ENCODE data around the gene TIGD4. TPM values are rescaled to one million over a fixed set of nuclear protein-coding genes. Genes with fewer than 3 reads are reported as not detected.

TIGD4 gene
- polyA plus RNA-seq, 1 of the 3 experiments (the other 2 are of a cell fraction), result 0.13 TPM

DNA sequence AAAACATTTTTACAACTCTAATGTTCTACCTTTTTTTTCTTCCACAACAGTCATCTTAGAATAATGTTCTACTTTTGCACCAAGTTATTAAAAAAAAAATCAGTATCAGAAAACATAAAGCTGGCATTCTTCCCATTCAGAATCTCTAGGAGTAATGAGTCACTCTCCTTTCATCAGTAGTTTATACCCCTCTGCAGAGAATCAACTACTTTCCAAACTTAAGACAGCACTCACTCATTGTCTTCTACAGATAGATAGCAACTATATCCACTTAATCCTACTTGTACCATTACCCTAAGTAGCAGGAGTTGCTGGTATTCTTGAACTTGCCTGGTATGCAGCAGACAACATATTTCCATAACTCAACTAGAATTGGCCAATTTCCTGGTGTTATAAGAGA is 3.2 kb downstream of the TIGD4 start:
- no peaks in the 10 kb centered on the region for H3K9me2 ChIP-seq

More for the DNA sequence above, 3.2 kb downstream of the TIGD4 start:
- TF ChIP-seq TCF12 (IDR thresholded peaks at IDR 0.05), result peak; percentile 31; the same call in 1 of the 2 replicates
- no peak for TF ChIP-seq MXI1 (IDR thresholded peaks at IDR 0.05; ENCODE audit: low read depth, low read length)
- peak; percentile 44; the same call in 1 of the 2 replicates for TF ChIP-seq NFIC (IDR thresholded peaks at IDR 0.05; ENCODE audit: borderline replicate concordance)
- TF ChIP-seq MEF2A (IDR thresholded peaks at IDR 0.05; ENCODE audit: borderline replicate concordance, low read depth), result no peak
- TF ChIP-seq CTCF (IDR thresholded peaks at IDR 0.05), result no peak
- TF ChIP-seq GATA2 (CRISPR knock-in tag; IDR thresholded peaks at IDR 0.05), result no peak
- no peak for TF ChIP-seq RFX5 (IDR thresholded peaks at IDR 0.05; ENCODE audit: low read length)
- no peak for TF ChIP-seq TAF1 (IDR thresholded peaks at IDR 0.05; ENCODE audit: borderline replicate concordance, low read depth, low read length)
- no peak for TF ChIP-seq CHD2 (IDR thresholded peaks at IDR 0.05; ENCODE audit: low read length, partially characterized antibody)
- TF ChIP-seq EP300 (IDR thresholded peaks at IDR 0.05; ENCODE audit: borderline replicate concordance in 1 of 2, low read depth in 1 of 2, low read length in 1 of 2), result no peak
- no peak for TF ChIP-seq RAD21 (IDR thresholded peaks at IDR 0.05; ENCODE audit: low read length)
- TF ChIP-seq FOXJ3 (CRISPR knock-in tag; IDR thresholded peaks at IDR 0.05), result no peak
- no peak for TF ChIP-seq SMC3 (IDR thresholded peaks at IDR 0.05; ENCODE audit: low read depth, low read length)
- no peak for TF ChIP-seq EZH2phosphoT487 (IDR thresholded peaks at IDR 0.05; ENCODE audit: borderline replicate concordance, low read depth)
- TF ChIP-seq SIN3A (IDR thresholded peaks at IDR 0.05; ENCODE audit: borderline replicate concordance, low read depth, low read length), result no peak
- TF ChIP-seq NRF1 (IDR thresholded peaks at IDR 0.05; ENCODE audit: low read depth, low read length), result no peak
- no peak for TF ChIP-seq POLR2AphosphoS5 (IDR thresholded peaks at IDR 0.05; ENCODE audit: low read depth, low read length)
- no peak for TF ChIP-seq FOXM1 (IDR thresholded peaks at IDR 0.05; ENCODE audit: low read depth)
- TF ChIP-seq FOSL2 (IDR thresholded peaks at IDR 0.05; ENCODE audit: borderline replicate concordance, low read depth), result no peak
- TF ChIP-seq PBX3 (IDR thresholded peaks at IDR 0.05), result peak; percentile 75
- no peak for TF ChIP-seq TEAD4 (IDR thresholded peaks at IDR 0.05; ENCODE audit: borderline replicate concordance, insufficient read depth)
- no peak for TF ChIP-seq GABPA (IDR thresholded peaks at IDR 0.05; ENCODE audit: low read depth)
- TF ChIP-seq, protein P1, sequence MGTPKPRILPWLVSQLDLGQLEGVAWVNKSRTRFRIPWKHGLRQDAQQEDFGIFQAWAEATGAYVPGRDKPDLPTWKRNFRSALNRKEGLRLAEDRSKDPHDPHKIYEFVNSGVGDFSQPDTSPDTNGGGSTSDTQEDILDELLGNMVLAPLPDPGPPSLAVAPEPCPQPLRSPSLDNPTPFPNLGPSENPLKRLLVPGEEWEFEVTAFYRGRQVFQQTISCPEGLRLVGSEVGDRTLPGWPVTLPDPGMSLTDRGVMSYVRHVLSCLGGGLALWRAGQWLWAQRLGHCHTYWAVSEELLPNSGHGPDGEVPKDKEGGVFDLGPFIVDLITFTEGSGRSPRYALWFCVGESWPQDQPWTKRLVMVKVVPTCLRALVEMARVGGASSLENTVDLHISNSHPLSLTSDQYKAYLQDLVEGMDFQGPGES (IDR thresholded peaks at IDR 0.05; ENCODE audit: low read depth, low read length), result no peak
- TF ChIP-seq RXRA (IDR thresholded peaks at IDR 0.05; ENCODE audit: borderline replicate concordance, low read depth), result no peak
- TF ChIP-seq JUND (IDR thresholded peaks at IDR 0.05), result peak; percentile 13; the same call in 1 of the 2 replicates
- TF ChIP-seq, protein P2, sequence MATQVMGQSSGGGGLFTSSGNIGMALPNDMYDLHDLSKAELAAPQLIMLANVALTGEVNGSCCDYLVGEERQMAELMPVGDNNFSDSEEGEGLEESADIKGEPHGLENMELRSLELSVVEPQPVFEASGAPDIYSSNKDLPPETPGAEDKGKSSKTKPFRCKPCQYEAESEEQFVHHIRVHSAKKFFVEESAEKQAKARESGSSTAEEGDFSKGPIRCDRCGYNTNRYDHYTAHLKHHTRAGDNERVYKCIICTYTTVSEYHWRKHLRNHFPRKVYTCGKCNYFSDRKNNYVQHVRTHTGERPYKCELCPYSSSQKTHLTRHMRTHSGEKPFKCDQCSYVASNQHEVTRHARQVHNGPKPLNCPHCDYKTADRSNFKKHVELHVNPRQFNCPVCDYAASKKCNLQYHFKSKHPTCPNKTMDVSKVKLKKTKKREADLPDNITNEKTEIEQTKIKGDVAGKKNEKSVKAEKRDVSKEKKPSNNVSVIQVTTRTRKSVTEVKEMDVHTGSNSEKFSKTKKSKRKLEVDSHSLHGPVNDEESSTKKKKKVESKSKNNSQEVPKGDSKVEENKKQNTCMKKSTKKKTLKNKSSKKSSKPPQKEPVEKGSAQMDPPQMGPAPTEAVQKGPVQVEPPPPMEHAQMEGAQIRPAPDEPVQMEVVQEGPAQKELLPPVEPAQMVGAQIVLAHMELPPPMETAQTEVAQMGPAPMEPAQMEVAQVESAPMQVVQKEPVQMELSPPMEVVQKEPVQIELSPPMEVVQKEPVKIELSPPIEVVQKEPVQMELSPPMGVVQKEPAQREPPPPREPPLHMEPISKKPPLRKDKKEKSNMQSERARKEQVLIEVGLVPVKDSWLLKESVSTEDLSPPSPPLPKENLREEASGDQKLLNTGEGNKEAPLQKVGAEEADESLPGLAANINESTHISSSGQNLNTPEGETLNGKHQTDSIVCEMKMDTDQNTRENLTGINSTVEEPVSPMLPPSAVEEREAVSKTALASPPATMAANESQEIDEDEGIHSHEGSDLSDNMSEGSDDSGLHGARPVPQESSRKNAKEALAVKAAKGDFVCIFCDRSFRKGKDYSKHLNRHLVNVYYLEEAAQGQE (IDR thresholded peaks at IDR 0.05; ENCODE audit: low read depth, low read length), result no peak
- TF ChIP-seq RCOR1 (IDR thresholded peaks at IDR 0.05; ENCODE audit: low read length), result no peak
- Histone ChIP-seq H3K9ac (no peak overlapping the region), H3K9me3 (no peaks in the 10 kb centered on the region), H2AFZ (ENCODE audit: low read depth) (no peak overlapping the region), H3K27ac (ENCODE audit: low read depth in 2 of 2, low read length in 1 of 2) (no peak overlapping the region), H3K36me3 (replicated peaks in 1 of 2; ENCODE audit: control insufficient read depth in 1 of 2, insufficient read depth in 2 of 2, low read length in 1 of 2) (no peaks in the 10 kb centered on the region), H3K27me3 (ENCODE audit: insufficient read depth) (no peaks in the 10 kb centered on the region), H3K4me3 (ENCODE audit: low read depth in 2 of 2, low read length in 1 of 2) (no peak overlapping the region), H3K4me2 (peak overlapping the region; percentile 15; the same call in 1 of the 2 replicates), H4K20me1 (ENCODE audit: insufficient read depth) (0 out of 2 replicates have a peak, but pooled peaks cover under 1% of the 10 kb centered on the region), H3K4me1 (ENCODE audit: control insufficient read depth in 1 of 2, insufficient read depth in 2 of 2, low read depth in 1 of 2, low read length in 1 of 2) (peaks cover 1 to 9% of the 10 kb centered on the region in 2 experiments; a peak in 3 of 4 replicates), H3F3A (replicated peaks; ENCODE audit: insufficient read depth) (peaks cover 7% of the 10 kb centered on the region), H3K79me2 (ENCODE audit: insufficient read depth) (peaks cover 14% of the 10 kb centered on the region)
- no peak for DNase-seq
- ChIA-PET POLR2A (no interaction called here), CTCF (interaction anchor here (1.1 kb wide), 1 partner anchor 309 kb away, joined by 3 read pairs; no protein-coding TSS in a partner anchor)

Measured in SK-N-SH (cell line).